Psoas muscle (tissue), 8 donors: ENCODE data around the gene MEIS2. TPM values are rescaled to one million over a fixed set of nuclear protein-coding genes. Genes with fewer than 3 reads are reported as not detected.

Experiments
- ATAC-seq, 4 donors: fragments of 200-7000 bp; cut with Tn5 transposase; one replicate each; pipeline ENCODE4 v1.9.1; 2020; ENCODE audit warnings: moderate library complexity in 3 of 4, mild to moderate bottlenecking in 2 of 4
- DNase-seq, 2 donors: peaks; one replicate each; pipeline ENCODE4 v3.0.0-alpha.2; 2020
- H3K27ac ChIP-seq: fragments of 200-600 bp; one replicate; pipeline ENCODE4 v1.8.0; 2022
- H3K27me3 ChIP-seq, 3 donors: fragments of 200-600 bp in 1 of 3; one replicate each; pipeline versions ENCODE4 v1.6.1 to v1.8.0; 2013 to 2022; ENCODE audit warnings: low read length in 2 of 3, mild to moderate bottlenecking in 2 of 3, moderate library complexity in 1 of 3; ENCODE audit not compliant: insufficient read depth in 3 of 3
- H3K36me3 ChIP-seq, 2 donors: fragments of 200-600 bp in 1 of 2; one replicate each; pipeline versions ENCODE4 v1.6.1 to v1.8.0; 2013 to 2022; ENCODE audit warnings: low read depth in 1 of 2, mild to moderate bottlenecking in 1 of 2, moderate library complexity in 1 of 2; ENCODE audit not compliant: insufficient read depth in 1 of 2
- H3K4me1 ChIP-seq: fragments of 200-600 bp; one replicate; pipeline ENCODE4 v1.8.0; 2022
- H3K4me3 ChIP-seq: fragments of 200-600 bp; one replicate; pipeline ENCODE4 v1.8.0; 2022; ENCODE audit warnings: mild to moderate bottlenecking
- H3K9me3 ChIP-seq: fragments of 200-600 bp; one replicate; pipeline ENCODE4 v1.8.0; 2022
- CTCF ChIP-seq: fragments of 200-600 bp; IDR thresholded peaks from one replicate; pipeline ENCODE4 v1.8.0; 2022; ENCODE audit warnings: antibody characterized with exemption
- WGBS, 3 donors: extraction: QIAGEN DNeasy Blood & Tissue Kit; methylation state at CpG; one replicate each; pipeline versions ENCODE4 v1.1.6 to v1.1.7; 2013; 5-methylcytosine and 5-hydroxymethylcytosine counted together
- intact Hi-C, 2 donors: fragments of 100-400 bp; cut with DNase I; formaldehyde crosslinking; loops; one replicate each; pipeline versions ENCODE4 v1.11.0 to v1.14.2; 2022
- polyA plus RNA-seq, 3 donors: library from polyadenylated mRNA; stranded (reverse); fragments of 200-250 nt; gene quantifications; one replicate each; pipeline ENCODE4 v1.2.3, GENCODE V29; 2013
- total RNA-seq, 4 donors: library from RNA; stranded (reverse); fragmentation: NEBNext Ultra II Directional in 2 of 4; extraction: Animal tissue kit (Norgen Biotek cat#: 25700) in 2 of 4; gene quantifications; one replicate each; pipeline versions ENCODE4 v1.2.1 to v1.2.4, GENCODE V29; 2021 to 2023
- donor health status: healthy with polysubstance abuse.
- donor health status: DM: no; HTN: no; CAD: no; lungs with moderate emphysema.
- donor health status: Bipolar disorder and iron deficiency.
- donor health status: healthy.
- donor health status: DM: yes; HTN: yes; CAD: no.
- donor health status: DM: no; HTN: no; CAD: no.
- donor health status: DM: no; HTN: no; CAD: no.
- donor health status: DM: yes; HTN: yes; CAD: no.

The MEIS2 gene
- total and polyA plus RNA-seq, 7 donors: 0.42 to 24.3 (median 1.9) TPM

GRCh38 chr15:36938764-36939163 is 161.6 kb downstream of the MEIS2 start:
- intact Hi-C loops: no loop called here
- DNase-seq (no peak), ATAC-seq (no peak)
- Histone ChIP-seq H3K27me3 (peaks cover 0 to 2% (median 0%) of the 10 kb centered on the region in 3 donors), H3K4me3 (no peak overlapping the region), H3K9me3 (no peaks in the 10 kb centered on the region), H3K36me3 (no peaks in the 10 kb centered on the region), H3K4me1 (no peaks in the 10 kb centered on the region), H3K27ac (no peak overlapping the region)
- no peak for TF ChIP-seq CTCF
- 87 to 88% (median 87%) methylated on average over 7 of the region's 7 CpGs for WGBS, 3 donors

GRCh38 chr15:36938131-36938530 is 162.2 kb downstream of the MEIS2 start:
- ATAC-seq (no peak), DNase-seq (no peak)
- no peak overlapping the region for H3K27ac ChIP-seq
- TF ChIP-seq CTCF: no peak
- no peak overlapping the region for H3K4me3 ChIP-seq
- WGBS, 3 donors: 59 to 76% (median 66%) methylated on average over 4 of the region's 4 CpGs
- H3K36me3 ChIP-seq: no peaks in the 10 kb centered on the region
- H3K27me3 ChIP-seq: peaks cover 0 to 2% (median 0%) of the 10 kb centered on the region in 3 donors
- no peaks in the 10 kb centered on the region for H3K4me1 ChIP-seq
- H3K9me3 ChIP-seq: no peaks in the 10 kb centered on the region
- intact Hi-C loops: no loop called here

GRCh38 chr15:36936613-36937012 is 163.7 kb downstream of the MEIS2 start:
- H3K9me3 ChIP-seq: no peaks in the 10 kb centered on the region
- H3K27me3 ChIP-seq: no peaks in the 10 kb centered on the region
- no peak overlapping the region for H3K4me3 ChIP-seq
- no peaks in the 10 kb centered on the region for H3K4me1 ChIP-seq
- H3K27ac ChIP-seq: no peak overlapping the region
- no peak for ATAC-seq
- TF ChIP-seq CTCF: no peak
- intact Hi-C loops: no loop called here
- no peaks in the 10 kb centered on the region for H3K36me3 ChIP-seq
- DNase-seq: no peak

GRCh38 chr15:36933255-36933990 is 166.9 kb downstream of the MEIS2 start:
- Histone ChIP-seq H3K27me3 (no peaks in the 10 kb centered on the region), H3K9me3 (no peaks in the 10 kb centered on the region), H3K27ac (no peak overlapping the region), H3K4me1 (no peaks in the 10 kb centered on the region), H3K36me3 (no peaks in the 10 kb centered on the region), H3K4me3 (no peak overlapping the region)
- intact Hi-C loops: no loop called here
- no peak for DNase-seq
- no peak for ATAC-seq
- TF ChIP-seq CTCF: no peak
- WGBS, 3 donors: 93 to 95% (median 94%) methylated on average over 5 of the region's 5 CpGs

- no peak for TF ChIP-seq CTCF
- Histone ChIP-seq H3K9me3 (no peaks in the 10 kb centered on the region), H3K4me3 (no peak overlapping the region), H3K27me3 (no peaks in the 10 kb centered on the region), H3K36me3 (no peaks in the 10 kb centered on the region), H3K4me1 (no peaks in the 10 kb centered on the region), H3K27ac (no peak overlapping the region)
- ATAC-seq (no peak), DNase-seq (no peak)
- WGBS, 3 donors: 91 to 94% (median 93%) methylated on average over 5 of the region's 5 CpGs
- intact Hi-C loops: no loop called here
Measured at GRCh38 chr15:36932070-36932469, 168.3 kb downstream of the MEIS2 start.
